ENCODE results near the gene RSRC1. TPM values are rescaled to one million over a fixed set of nuclear protein-coding genes. Genes with fewer than 3 reads are reported as not detected.
"Not testable (repeated sequence)": the region's sequence is repeated elsewhere in the genome, so short reads cannot be mapped to it uniquely, and the experiment has no call there.

Gene RSRC1
- polyA plus RNA-seq, 1 donor, result 21.0 TPM

DNA sequence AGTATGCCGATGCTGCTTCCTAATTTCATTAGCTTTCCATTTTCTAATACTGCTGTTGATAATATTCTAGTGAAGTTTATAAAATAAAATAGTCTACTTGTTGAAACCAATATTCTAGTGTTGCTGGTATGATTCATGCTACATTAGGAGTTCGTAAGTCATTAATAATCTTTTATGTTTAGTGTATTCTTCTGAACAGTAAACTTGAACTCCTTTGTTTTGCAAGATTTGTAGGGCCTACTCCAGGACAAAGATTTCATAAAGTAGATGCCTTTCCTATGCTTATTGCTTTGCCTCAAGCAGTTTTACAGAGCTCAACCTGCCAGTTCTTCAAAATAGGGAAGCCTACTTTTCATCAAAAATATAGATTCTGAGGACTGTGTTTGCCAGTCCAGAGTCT is 111.5 kb downstream of the RSRC1 start:
- DNase-seq (ENCODE audit: low read depth), result no peak

DNA sequence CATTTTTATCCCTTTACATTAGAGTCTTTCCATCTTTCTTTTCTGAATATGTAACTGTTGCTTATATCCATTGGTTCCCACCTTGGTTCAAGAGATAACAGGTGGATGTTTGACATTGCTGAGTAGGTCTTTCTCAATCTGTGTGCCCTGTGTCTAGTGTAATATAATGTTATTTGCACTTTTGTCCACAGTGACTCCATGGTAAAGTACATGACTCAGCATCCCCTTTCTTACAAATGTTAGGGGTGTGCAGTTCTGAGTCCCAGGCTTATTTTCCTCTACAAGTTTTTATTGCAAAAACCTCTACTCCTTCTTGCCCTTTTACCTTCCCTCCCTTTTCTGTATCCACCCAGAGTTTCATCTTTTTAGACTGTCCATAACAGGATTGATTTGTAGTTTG is 116.5 kb downstream of the RSRC1 start:
- DNase-seq (ENCODE audit: low read depth), result no peak

- not testable (repeated sequence) for DNase-seq (ENCODE audit: low read depth)
Observed at GRCh38 chr3:158228942-158229341, 119.1 kb downstream of the RSRC1 start.

GRCh38 chr3:158233791-158234190 is 123.9 kb downstream of the RSRC1 start:
- DNase-seq (ENCODE audit: low read depth), result no peak

DNA sequence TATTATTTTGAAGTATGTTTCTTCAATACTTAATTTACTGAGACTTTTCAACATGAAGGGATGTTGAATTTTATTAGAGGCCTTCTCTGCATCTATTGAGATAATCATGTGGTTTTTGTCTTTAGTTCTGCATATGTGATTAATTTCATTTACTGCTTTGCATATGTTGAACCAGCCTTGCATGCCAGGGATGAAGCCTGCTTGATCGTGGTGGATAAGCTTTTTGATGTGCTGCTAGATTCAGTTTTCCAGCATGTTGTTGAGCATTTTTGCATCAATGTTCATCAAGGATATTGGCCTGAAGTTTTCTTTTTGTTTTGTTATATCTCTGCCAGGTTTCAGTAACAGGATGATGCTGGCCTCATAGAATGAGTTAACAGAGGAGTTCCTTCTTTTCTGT is 134.4 kb downstream of the RSRC1 start:
- no peak for DNase-seq (ENCODE audit: low read depth)

GRCh38 chr3:158247288-158247687 is 137.4 kb downstream of the RSRC1 start:
- DNase-seq (ENCODE audit: low read depth), result no peak

- DNase-seq (ENCODE audit: low read depth), result no peak
Observed at GRCh38 chr3:158248261-158248660, 138.4 kb downstream of the RSRC1 start.

- DNase-seq (ENCODE audit: low read depth), result no peak
Observed at GRCh38 chr3:158249183-158249582, 139.3 kb downstream of the RSRC1 start.

DNA sequence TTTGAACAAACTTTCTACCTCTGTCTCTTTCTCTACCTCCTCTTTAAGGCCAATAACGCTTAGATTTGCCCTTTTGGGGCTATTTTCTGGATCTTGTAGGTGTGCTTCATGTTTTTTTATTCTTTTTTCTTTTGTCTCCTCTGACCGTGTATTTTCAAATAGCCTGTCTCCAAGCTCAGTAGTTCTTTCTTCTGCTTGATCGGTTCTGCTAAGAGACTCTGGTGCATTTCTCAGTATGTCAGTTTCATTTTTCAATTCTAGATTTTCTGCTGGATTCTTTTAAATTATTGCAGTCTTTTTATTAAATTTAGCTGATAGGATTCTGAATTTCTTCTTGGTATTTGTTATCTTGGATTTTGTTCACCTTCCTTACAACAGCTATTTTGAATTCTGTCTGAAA is 148.7 kb downstream of the RSRC1 start:
- DNase-seq (ENCODE audit: low read depth), result no peak

DNA sequence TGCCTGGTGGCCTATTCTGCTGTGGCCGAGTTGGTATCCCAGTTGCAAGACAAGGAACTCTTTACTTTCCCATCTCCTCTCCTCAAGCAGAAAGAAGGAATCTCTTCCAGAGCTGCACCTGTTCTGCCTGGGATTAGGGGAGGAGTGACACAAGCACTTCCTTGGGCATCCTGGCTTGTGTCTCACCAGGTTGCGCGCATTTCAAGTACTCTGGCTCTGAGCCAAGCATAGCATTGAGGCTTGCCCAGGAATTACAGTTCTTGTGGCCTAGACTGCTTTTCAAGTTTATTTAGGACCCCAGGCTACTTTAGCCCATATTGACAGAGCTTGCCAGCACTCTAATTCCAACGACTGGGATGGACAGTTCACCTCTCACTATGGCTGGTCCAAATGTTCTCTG is 150.5 kb downstream of the RSRC1 start:
- DNase-seq (ENCODE audit: low read depth), result no peak

DNA sequence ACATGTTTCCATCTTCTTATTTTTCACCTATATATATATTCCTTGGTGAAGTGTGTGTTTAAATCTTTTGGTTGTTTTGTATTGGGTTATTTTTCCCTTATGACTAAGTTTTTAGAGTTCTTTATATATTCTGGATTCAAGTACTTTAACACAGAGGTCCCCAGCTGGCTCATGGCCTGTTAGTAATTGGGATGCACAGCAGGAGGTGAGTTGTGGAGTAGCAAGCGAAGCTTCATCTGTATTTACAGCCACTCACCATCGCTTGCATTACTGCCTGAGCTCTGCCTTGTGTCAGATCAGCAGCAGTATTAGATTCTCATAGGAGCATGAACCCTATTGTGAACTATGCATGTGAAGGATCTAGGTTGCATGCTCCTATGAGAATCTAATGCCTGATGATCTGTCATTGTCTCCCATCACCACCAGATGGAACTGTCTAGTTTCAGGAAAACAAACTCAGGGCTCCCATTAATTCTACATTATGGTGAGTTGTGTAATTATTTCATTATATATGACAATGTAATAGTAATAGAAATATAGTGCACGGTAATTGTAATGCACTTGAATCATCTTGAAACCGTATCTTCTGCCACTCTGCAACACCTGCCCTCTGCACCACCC is 151.6 kb downstream of the RSRC1 start:
- no peak for DNase-seq (ENCODE audit: low read depth)

GRCh38 chr3:158264894-158265293 is 155.0 kb downstream of the RSRC1 start:
- DNase-seq (ENCODE audit: low read depth), result no peak

DNA sequence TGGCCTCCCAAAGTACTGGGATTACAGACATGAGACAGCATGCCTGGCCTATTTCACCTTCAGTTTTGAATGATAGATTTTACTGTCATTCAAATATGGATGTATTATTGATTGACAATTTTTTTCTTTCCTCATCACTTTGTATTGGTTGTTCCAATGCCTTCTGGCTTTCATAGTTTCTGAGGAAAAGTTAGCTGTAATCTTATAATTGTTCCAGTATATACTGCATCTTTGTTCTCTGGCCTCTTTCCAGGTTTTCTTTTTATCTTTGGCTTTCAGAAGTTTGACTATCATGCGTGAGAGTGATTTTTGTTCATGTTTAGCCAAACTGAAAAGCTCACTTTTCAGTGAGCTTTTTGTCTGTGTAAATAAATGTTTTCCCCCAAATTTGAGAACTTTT is 157.1 kb downstream of the RSRC1 start:
- DNase-seq (ENCODE audit: low read depth), result no peak

- DNase-seq (ENCODE audit: low read depth), result no peak
Observed at GRCh38 chr3:158269942-158270341, 160.1 kb downstream of the RSRC1 start.

GRCh38 chr3:158272081-158272480 is 162.2 kb downstream of the RSRC1 start:
- DNase-seq (ENCODE audit: low read depth), result no peak

- DNase-seq (ENCODE audit: low read depth), result no peak
Observed at GRCh38 chr3:158273656-158274055, 163.8 kb downstream of the RSRC1 start.

GRCh38 chr3:158278187-158278586 is 168.3 kb downstream of the RSRC1 start:
- no peak for DNase-seq (ENCODE audit: low read depth)

DNA sequence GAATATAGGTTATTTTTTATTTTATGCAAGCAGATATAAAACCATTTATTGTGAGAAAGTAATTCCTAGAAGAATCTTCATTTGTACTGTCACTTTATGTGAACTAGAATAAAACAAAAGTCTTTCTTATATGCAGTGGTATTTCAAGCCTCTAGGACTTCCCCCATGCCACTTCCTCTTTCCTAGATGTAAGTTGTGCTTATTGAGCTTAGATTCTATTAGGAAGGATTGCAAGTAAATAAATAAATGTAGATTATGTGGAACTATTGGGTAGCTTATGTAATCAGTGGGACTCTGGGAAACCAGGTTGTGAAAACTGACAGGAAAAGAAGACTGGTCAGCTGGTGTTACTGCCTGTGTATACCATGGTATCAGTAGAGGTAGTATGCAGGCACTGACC is 169.7 kb downstream of the RSRC1 start:
- no peak for DNase-seq (ENCODE audit: low read depth)

- DNase-seq (ENCODE audit: low read depth), result no peak
Observed at GRCh38 chr3:158295771-158296170, 185.9 kb downstream of the RSRC1 start.

GRCh38 chr3:158297940-158298339 is 188.1 kb downstream of the RSRC1 start:
- no peak for DNase-seq (ENCODE audit: low read depth)

DNA sequence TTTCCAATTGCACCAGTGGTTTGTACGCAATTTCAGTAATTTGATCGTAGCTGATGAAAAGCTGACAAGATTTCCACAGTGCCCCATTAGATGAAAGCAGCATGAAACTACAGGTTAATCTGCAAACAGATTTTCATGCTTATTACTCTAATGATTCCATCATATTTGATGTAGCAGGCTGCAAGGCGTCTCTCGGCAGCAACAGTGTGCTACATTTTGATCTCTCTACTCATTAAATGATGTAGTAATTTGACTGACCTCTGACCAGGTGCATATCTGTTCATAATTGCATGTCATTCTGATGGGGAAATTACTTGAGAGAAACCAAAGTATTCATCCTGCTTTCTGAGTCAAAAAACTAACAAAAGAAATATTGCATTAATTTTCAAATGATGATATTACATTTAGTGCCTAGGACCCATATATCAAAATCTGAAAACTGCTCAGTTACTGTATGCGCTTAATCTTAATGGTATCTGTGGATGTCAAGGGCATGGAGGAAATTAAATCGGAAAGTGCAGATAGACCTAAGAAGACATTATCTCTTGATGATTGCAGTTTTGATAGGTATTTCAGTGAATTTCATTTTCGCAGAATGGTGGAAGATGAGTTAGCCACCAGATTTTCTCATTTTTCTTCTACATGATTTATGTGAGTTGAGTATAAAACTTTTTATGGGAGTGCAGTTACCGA is 198.5 kb downstream of the RSRC1 start:
- no peak for DNase-seq (ENCODE audit: low read depth)

- DNase-seq (ENCODE audit: low read depth), result no peak
Observed at GRCh38 chr3:158312560-158313141, 202.8 kb downstream of the RSRC1 start.

DNA sequence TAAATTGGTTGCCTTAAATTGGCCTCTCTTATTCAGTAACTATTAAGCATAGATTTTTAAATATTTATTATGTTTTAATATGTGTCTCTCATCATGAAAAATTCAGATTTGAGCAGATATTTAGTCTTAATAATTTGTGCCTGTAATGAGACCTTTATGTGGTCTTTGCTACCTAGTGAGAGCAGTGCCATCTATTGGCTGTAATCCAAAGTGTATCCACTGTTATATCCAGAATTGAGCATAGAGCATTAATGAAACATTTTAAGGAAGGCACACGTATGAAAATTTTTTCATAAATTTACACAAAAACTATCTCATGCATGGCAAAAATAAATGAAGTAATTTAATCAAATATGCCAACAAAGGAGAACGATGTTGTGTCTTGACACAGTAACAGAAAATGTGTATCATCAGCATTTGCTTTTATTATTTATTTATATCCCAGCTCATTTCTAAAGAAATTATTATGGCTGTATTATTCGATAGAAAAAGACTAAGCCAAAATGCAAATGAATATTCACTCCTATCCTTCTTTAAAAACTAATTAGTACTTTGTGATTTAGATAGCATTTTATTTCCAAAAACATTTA is 203.5 kb downstream of the RSRC1 start:
- DNase-seq (ENCODE audit: low read depth), result no peak
